Activated naive CD8-positive, alpha-beta T cell treated with anti-CD3 and anti-CD28 coated beads, Interleukin-2, amount 50 U/mL, for 24 hours (primary cell): Measurements from ENCODE around the gene SORCS2.

ENCODE experiments used
- ATAC-seq: fragments of 150-1000 bp; cut with Tn5 transposase; one replicate; pipeline ENCODE4 v1.10.0; 2021
- DNase-seq: peaks from one replicate; pipeline ENCODE4 v3.0.0; 2021
- H3K27ac Mint-ChIP-seq: one replicate; pipeline ENCODE4 v1.8.0; 2021; ENCODE audit warnings: mild to moderate bottlenecking, mixed read lengths
- H3K27me3 Mint-ChIP-seq: one replicate; pipeline ENCODE4 v1.8.0; 2021; ENCODE audit warnings: mixed read lengths
- H3K36me3 Mint-ChIP-seq: one replicate; pipeline ENCODE4 v1.8.0; 2021; ENCODE audit warnings: low read depth, mixed read lengths
- H3K4me1 Mint-ChIP-seq: one replicate; pipeline ENCODE4 v1.8.0; 2021; ENCODE audit warnings: mixed read lengths
- H3K4me3 Mint-ChIP-seq: one replicate; pipeline ENCODE4 v1.8.0; 2021; ENCODE audit warnings: mild to moderate bottlenecking, moderate library complexity, mixed read lengths
- H3K9me3 Mint-ChIP-seq: one replicate; pipeline ENCODE4 v1.8.0; 2021; ENCODE audit warnings: mixed read lengths

The SORCS2 gene

GRCh38 chr4:7186516-7187167 lies 5.7 kb upstream of the SORCS2 start:
- DNase-seq (no peak), ATAC-seq (no peak)
- peaks cover 26% of the 10 kb centered on the region for H3K27me3 Mint-ChIP-seq
- H3K4me3 Mint-ChIP-seq, result no peak overlapping the region
- H3K4me1 Mint-ChIP-seq, result peaks cover 11% of the 10 kb centered on the region
- no peaks in the 10 kb centered on the region for H3K36me3 Mint-ChIP-seq
- H3K27ac Mint-ChIP-seq, result no peak overlapping the region
- peaks cover 5% of the 10 kb centered on the region for H3K9me3 Mint-ChIP-seq

- Mint-ChIP-seq H3K9me3 (peaks cover 5% of the 10 kb centered on the region), H3K4me1 (peaks cover 11% of the 10 kb centered on the region), H3K36me3 (no peaks in the 10 kb centered on the region), H3K27me3 (peaks cover 28% of the 10 kb centered on the region), H3K27ac (no peak overlapping the region), H3K4me3 (no peak overlapping the region)
- DNase-seq (no peak), ATAC-seq (no peak)
Observed at GRCh38 chr4:7187168-7187535, 5.2 kb upstream of the SORCS2 start.

DNA sequence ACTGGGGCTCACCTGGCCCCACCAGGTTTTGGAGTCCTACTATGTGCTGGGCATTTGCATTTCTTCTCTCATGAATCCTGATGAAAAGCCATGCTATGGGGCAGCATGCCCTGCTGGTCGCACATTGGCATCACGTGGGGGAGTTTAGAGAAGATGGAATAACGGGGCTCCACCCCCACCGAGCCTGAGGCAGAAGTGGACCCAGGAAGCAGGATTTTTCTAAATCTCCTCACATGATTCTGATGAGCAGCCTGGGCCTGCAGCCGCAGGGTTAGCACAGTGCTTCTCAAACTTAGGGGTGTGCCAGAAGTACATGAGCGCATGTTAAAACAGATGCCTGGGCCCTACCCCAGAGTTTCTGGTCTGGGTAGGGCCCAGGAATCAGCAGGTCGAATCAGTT lies 4.6 kb upstream of the SORCS2 start:
- H3K4me3 Mint-ChIP-seq, result no peak overlapping the region
- no peak for ATAC-seq
- H3K9me3 Mint-ChIP-seq, result peaks cover 3% of the 10 kb centered on the region
- peaks cover 27% of the 10 kb centered on the region for H3K27me3 Mint-ChIP-seq
- no peak overlapping the region for H3K27ac Mint-ChIP-seq
- H3K4me1 Mint-ChIP-seq, result peaks cover 10% of the 10 kb centered on the region
- no peak for DNase-seq
- no peaks in the 10 kb centered on the region for H3K36me3 Mint-ChIP-seq

- H3K4me3 Mint-ChIP-seq, result no peak overlapping the region
- DNase-seq (no peak), ATAC-seq (no peak)
- no peaks in the 10 kb centered on the region for H3K4me1 Mint-ChIP-seq
- no peaks in the 10 kb centered on the region for H3K9me3 Mint-ChIP-seq
- H3K27ac Mint-ChIP-seq, result no peak overlapping the region
- no peaks in the 10 kb centered on the region for H3K36me3 Mint-ChIP-seq
- peaks cover 34% of the 10 kb centered on the region for H3K27me3 Mint-ChIP-seq
Observed at GRCh38 chr4:7189066-7189465, 3.3 kb upstream of the SORCS2 start.

DNA sequence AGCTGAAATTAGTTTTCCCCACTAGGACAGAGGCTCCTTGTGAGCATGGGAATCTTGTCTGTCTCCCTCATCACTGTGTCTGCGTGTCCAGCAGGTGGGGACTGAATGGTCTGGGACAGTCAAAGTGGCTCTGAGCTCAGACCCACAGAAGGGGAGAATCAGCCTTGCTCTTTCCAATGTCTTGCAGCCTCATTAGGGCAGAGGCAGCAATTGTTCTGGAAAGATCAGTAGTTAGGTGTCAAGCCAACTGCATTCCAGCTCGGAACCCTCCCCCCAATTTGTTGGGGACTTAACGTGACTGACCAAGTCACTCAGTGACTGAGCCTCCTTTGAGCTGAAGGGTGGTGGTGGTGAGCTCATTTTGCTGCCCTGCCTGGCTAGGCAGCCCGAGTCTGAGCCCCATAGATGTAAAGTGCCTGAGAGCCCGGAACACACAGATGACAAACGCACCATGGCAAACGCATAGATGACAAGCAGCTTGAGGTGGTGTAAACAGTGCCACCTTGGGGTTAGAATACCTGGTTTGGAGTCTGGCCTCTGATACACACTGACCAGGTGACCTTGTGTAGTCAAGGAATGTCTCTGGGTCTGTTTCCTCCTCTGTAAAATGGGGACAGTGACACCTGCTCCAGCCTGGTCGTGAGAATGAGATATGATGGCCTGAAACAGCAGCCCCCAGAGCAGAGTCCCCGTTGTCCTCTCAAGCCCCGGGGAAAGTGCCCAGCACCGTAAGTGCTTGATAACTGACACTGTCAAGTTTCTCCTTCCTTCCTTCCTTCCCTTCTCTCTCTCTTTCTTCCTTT lies 2.7 kb upstream of the SORCS2 start:
- ATAC-seq, result no peak
- no peaks in the 10 kb centered on the region for H3K36me3 Mint-ChIP-seq
- DNase-seq, result no peak
- no peak overlapping the region for H3K27ac Mint-ChIP-seq
- H3K4me1 Mint-ChIP-seq, result no peaks in the 10 kb centered on the region
- no peaks in the 10 kb centered on the region for H3K9me3 Mint-ChIP-seq
- no peak overlapping the region for H3K4me3 Mint-ChIP-seq
- H3K27me3 Mint-ChIP-seq, result peaks cover 40% of the 10 kb centered on the region

DNA sequence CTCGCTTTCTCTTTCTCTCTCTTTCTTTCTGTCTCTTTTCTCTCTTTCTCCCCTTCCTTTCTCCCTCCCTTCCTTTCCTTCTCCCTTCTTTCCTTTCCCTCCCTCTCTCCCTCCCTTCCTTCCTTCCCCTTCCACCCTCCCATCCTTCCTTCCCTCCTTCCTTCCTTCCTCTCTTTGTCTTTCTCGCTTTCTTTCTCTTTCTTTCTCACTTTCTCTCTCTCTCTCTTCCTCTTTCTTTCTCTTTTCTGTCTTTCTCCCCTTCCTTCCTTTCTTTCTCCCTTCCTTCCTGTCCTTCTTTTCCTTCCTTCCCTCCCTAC lies 2.1 kb upstream of the SORCS2 start:
- H3K9me3 Mint-ChIP-seq, result no peaks in the 10 kb centered on the region
- no peaks in the 10 kb centered on the region for H3K36me3 Mint-ChIP-seq
- no peak for DNase-seq
- no peak overlapping the region for H3K4me3 Mint-ChIP-seq
- H3K4me1 Mint-ChIP-seq, result no peaks in the 10 kb centered on the region
- H3K27ac Mint-ChIP-seq, result no peak overlapping the region
- ATAC-seq, result no peak
- peaks cover 46% of the 10 kb centered on the region for H3K27me3 Mint-ChIP-seq

GRCh38 chr4:7190691-7191545 lies 1.4 kb upstream of the SORCS2 start:
- DNase-seq (no peak), ATAC-seq (no peak)
- no peaks in the 10 kb centered on the region for H3K9me3 Mint-ChIP-seq
- no peak overlapping the region for H3K27ac Mint-ChIP-seq
- peaks cover 48% of the 10 kb centered on the region for H3K27me3 Mint-ChIP-seq
- no peak overlapping the region for H3K4me3 Mint-ChIP-seq
- no peaks in the 10 kb centered on the region for H3K36me3 Mint-ChIP-seq
- no peaks in the 10 kb centered on the region for H3K4me1 Mint-ChIP-seq

GRCh38 chr4:7191546-7192251 lies 639 bp upstream of the SORCS2 start:
- Mint-ChIP-seq H3K4me1 (no peaks in the 10 kb centered on the region), H3K36me3 (no peaks in the 10 kb centered on the region), H3K27me3 (peaks cover 52% of the 10 kb centered on the region), H3K4me3 (no peak overlapping the region), H3K9me3 (no peaks in the 10 kb centered on the region), H3K27ac (no peak overlapping the region)
- DNase-seq, result no peak
- peak; percentile 11 for ATAC-seq

- DNase-seq (no peak), ATAC-seq (no peak)
- Mint-ChIP-seq H3K9me3 (no peaks in the 10 kb centered on the region), H3K4me1 (no peaks in the 10 kb centered on the region), H3K4me3 (no peak overlapping the region), H3K27me3 (peaks cover 50% of the 10 kb centered on the region), H3K36me3 (no peaks in the 10 kb centered on the region), H3K27ac (no peak overlapping the region)
Observed at GRCh38 chr4:7193030-7193958, 956 bp downstream of the SORCS2 start.

GRCh38 chr4:7194251-7195140 lies 2.2 kb downstream of the SORCS2 start:
- no peaks in the 10 kb centered on the region for H3K9me3 Mint-ChIP-seq
- H3K27me3 Mint-ChIP-seq, result peaks cover 45% of the 10 kb centered on the region
- DNase-seq, result peak; percentile 32
- no peak for ATAC-seq
- no peak overlapping the region for H3K27ac Mint-ChIP-seq
- H3K4me1 Mint-ChIP-seq, result no peaks in the 10 kb centered on the region
- H3K4me3 Mint-ChIP-seq, result no peak overlapping the region
- no peaks in the 10 kb centered on the region for H3K36me3 Mint-ChIP-seq

- Mint-ChIP-seq H3K27ac (no peak overlapping the region), H3K36me3 (no peaks in the 10 kb centered on the region), H3K4me1 (no peaks in the 10 kb centered on the region), H3K27me3 (peaks cover 40% of the 10 kb centered on the region), H3K9me3 (no peaks in the 10 kb centered on the region), H3K4me3 (no peak overlapping the region)
- DNase-seq, result no peak
- no peak for ATAC-seq
Observed at GRCh38 chr4:7195141-7195515, 2.8 kb downstream of the SORCS2 start.

GRCh38 chr4:7195546-7196287 lies 3.4 kb downstream of the SORCS2 start:
- ATAC-seq (no peak), DNase-seq (no peak)
- Mint-ChIP-seq H3K27me3 (peaks cover 36% of the 10 kb centered on the region), H3K4me3 (no peak overlapping the region), H3K4me1 (no peaks in the 10 kb centered on the region), H3K27ac (no peak overlapping the region), H3K36me3 (no peaks in the 10 kb centered on the region), H3K9me3 (no peaks in the 10 kb centered on the region)
